Osteocyte (in vitro differentiated cells): ENCODE measurements around the gene PRADC1. TPM values are rescaled to one million over a fixed set of nuclear protein-coding genes. Genes with fewer than 3 reads are reported as not detected.

ENCODE experiments used
- DNase-seq: peaks from one replicate; pipeline ENCODE4 v3.0.0; 2021; ENCODE audit warnings: mixed read lengths; ENCODE audit not compliant: unreplicated experiment; ENCODE audit errors: extremely low spot score
- H3K27ac Mint-ChIP-seq: one replicate; pipeline ENCODE4 v1.8.0; 2021; ENCODE audit warnings: mild to moderate bottlenecking, mixed read lengths; ENCODE audit not compliant: unreplicated experiment
- H3K27me3 Mint-ChIP-seq: one replicate; pipeline ENCODE4 v1.8.0; 2021; ENCODE audit warnings: mixed read lengths; ENCODE audit not compliant: unreplicated experiment
- H3K36me3 Mint-ChIP-seq: one replicate; pipeline ENCODE4 v1.8.0; 2021; ENCODE audit warnings: mixed read lengths; ENCODE audit not compliant: unreplicated experiment
- H3K4me1 Mint-ChIP-seq: one replicate; pipeline ENCODE4 v1.8.0; 2021; ENCODE audit warnings: mixed read lengths; ENCODE audit not compliant: unreplicated experiment
- H3K4me3 Mint-ChIP-seq: one replicate; pipeline ENCODE4 v1.8.0; 2021; ENCODE audit warnings: mild to moderate bottlenecking, moderate library complexity, mixed read lengths; ENCODE audit not compliant: unreplicated experiment
- H3K9me3 Mint-ChIP-seq: one replicate; pipeline ENCODE4 v1.8.0; 2021; ENCODE audit warnings: mixed read lengths; ENCODE audit not compliant: unreplicated experiment
- CTCF ChIP-seq: fragments of 200-600 bp; sonication (generic); IDR thresholded peaks from 2 replicates; pipeline ENCODE4 v1.5.0; 2021; ENCODE audit warnings: antibody characterized with exemption, mild to moderate bottlenecking, moderate library complexity
- total RNA-seq: library from RNA; stranded (reverse); gene quantifications from 2 replicates; pipeline ENCODE4 v1.2.1, GENCODE V29; 2021

Gene PRADC1
- total RNA-seq, 1 donor from 2014 or later: 15.1 TPM

GRCh38 chr2:73239776-73240175 lies 6.7 kb upstream of the PRADC1 start:
- H3K36me3 Mint-ChIP-seq: peaks cover 18% of the 10 kb centered on the region
- no peaks in the 10 kb centered on the region for H3K9me3 Mint-ChIP-seq
- H3K27ac Mint-ChIP-seq: no peak overlapping the region
- no peak for DNase-seq
- peaks cover 26% of the 10 kb centered on the region for H3K4me1 Mint-ChIP-seq
- TF ChIP-seq CTCF: no peak
- H3K4me3 Mint-ChIP-seq: no peak overlapping the region
- H3K27me3 Mint-ChIP-seq: no peaks in the 10 kb centered on the region

DNA sequence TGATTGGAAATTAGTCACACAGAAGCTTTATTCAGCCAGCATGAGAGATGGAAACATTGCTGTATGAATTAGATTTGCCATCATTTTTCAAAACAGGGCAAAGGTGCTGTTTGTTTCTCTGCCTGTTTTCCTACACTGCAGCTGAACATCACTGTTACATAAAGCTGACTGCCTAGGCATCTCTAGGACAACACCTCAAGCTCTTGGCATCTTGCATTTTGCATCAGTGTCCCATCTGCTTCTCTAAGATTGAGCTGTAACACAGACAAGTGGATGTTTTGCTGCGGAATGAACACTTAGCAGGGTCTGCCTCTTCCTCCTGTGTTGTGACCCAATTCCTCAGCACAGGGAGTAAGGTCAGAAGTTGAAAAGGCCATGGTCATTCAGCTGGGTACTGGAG lies 5.9 kb upstream of the PRADC1 start:
- TF ChIP-seq CTCF: no peak
- no peak overlapping the region for H3K4me3 Mint-ChIP-seq
- H3K36me3 Mint-ChIP-seq: peaks cover 12% of the 10 kb centered on the region
- H3K27ac Mint-ChIP-seq: no peak overlapping the region
- no peaks in the 10 kb centered on the region for H3K9me3 Mint-ChIP-seq
- no peak for DNase-seq
- H3K27me3 Mint-ChIP-seq: no peaks in the 10 kb centered on the region
- peaks cover 30% of the 10 kb centered on the region for H3K4me1 Mint-ChIP-seq

GRCh38 chr2:73238149-73238548 lies 5.1 kb upstream of the PRADC1 start:
- Mint-ChIP-seq H3K4me3 (no peak overlapping the region), H3K36me3 (peaks cover 8% of the 10 kb centered on the region), H3K27me3 (no peaks in the 10 kb centered on the region), H3K9me3 (no peaks in the 10 kb centered on the region), H3K4me1 (peaks cover 27% of the 10 kb centered on the region), H3K27ac (peak overlapping the region; percentile 52)
- TF ChIP-seq CTCF: no peak
- DNase-seq: no peak

GRCh38 chr2:73237168-73237567 lies 4.1 kb upstream of the PRADC1 start:
- no peaks in the 10 kb centered on the region for H3K27me3 Mint-ChIP-seq
- H3K4me1 Mint-ChIP-seq: peaks cover 27% of the 10 kb centered on the region
- no peaks in the 10 kb centered on the region for H3K9me3 Mint-ChIP-seq
- DNase-seq: no peak
- H3K36me3 Mint-ChIP-seq: peaks cover 8% of the 10 kb centered on the region
- no peak overlapping the region for H3K27ac Mint-ChIP-seq
- no peak overlapping the region for H3K4me3 Mint-ChIP-seq
- TF ChIP-seq CTCF: no peak

- Mint-ChIP-seq H3K36me3 (no peaks in the 10 kb centered on the region), H3K4me1 (peaks cover 27% of the 10 kb centered on the region), H3K27ac (peak overlapping the region; percentile 92), H3K27me3 (no peaks in the 10 kb centered on the region), H3K4me3 (peak overlapping the region; percentile 94), H3K9me3 (no peaks in the 10 kb centered on the region)
- no peak for TF ChIP-seq CTCF
- DNase-seq: no peak
Observed at GRCh38 chr2:73235315-73236028, 2.4 kb upstream of the PRADC1 start.
